GM08714 (cell line): Measurements from ENCODE around the gene PRDM15.
"Not testable (repeated sequence)": the region's sequence is repeated elsewhere in the genome, so short reads cannot be mapped to it uniquely, and the experiment has no call there.

ENCODE experiments used
- H3K4me3 ChIP-seq: fragments of 200-500 bp; sonication (Bioruptor generic); 2 replicates; pipeline ENCODE4 v1.5.1; 2014; ENCODE audit warnings: mild to moderate bottlenecking, low read length, inconsistent platforms
- ZNF274 ChIP-seq: IDR thresholded peaks from 2 replicates; pipeline ENCODE4 v1.6.1; 2012; ENCODE audit warnings: mild to moderate bottlenecking, low read depth, low read length

The PRDM15 gene

GRCh38 chr21:41801321-41802197, 77.6 kb downstream of the PRDM15 start:
- no peak for TF ChIP-seq ZNF274
- H3K4me3 ChIP-seq, result no peak overlapping the region

GRCh38 chr21:41800425-41801320, 78.5 kb downstream of the PRDM15 start:
- no peak for TF ChIP-seq ZNF274

GRCh38 chr21:41799763-41800162, 79.4 kb downstream of the PRDM15 start:
- H3K4me3 ChIP-seq, result no peak overlapping the region
- TF ChIP-seq ZNF274, result no peak

More at GRCh38 chr21:41800425-41801320, 78.5 kb downstream of the PRDM15 start:
- no peak overlapping the region for H3K4me3 ChIP-seq

- TF ChIP-seq ZNF274, result no peak
- H3K4me3 ChIP-seq, result no peak overlapping the region
Measured at GRCh38 chr21:41798326-41798725, 80.8 kb downstream of the PRDM15 start.

GRCh38 chr21:41796476-41797080, 82.6 kb downstream of the PRDM15 start:
- TF ChIP-seq ZNF274, result no peak
- H3K4me3 ChIP-seq, result no peak overlapping the region

- TF ChIP-seq ZNF274, result no peak
Measured at GRCh38 chr21:41795726-41796125, 83.4 kb downstream of the PRDM15 start.

GRCh38 chr21:41794600-41794999, 84.5 kb downstream of the PRDM15 start:
- H3K4me3 ChIP-seq, result no peak overlapping the region
- TF ChIP-seq ZNF274, result no peak

More at GRCh38 chr21:41795726-41796125, 83.4 kb downstream of the PRDM15 start:
- no peak overlapping the region for H3K4me3 ChIP-seq

GRCh38 chr21:41792711-41793110, 86.4 kb downstream of the PRDM15 start:
- H3K4me3 ChIP-seq, result no peak overlapping the region
- no peak for TF ChIP-seq ZNF274

- H3K4me3 ChIP-seq, result no peak overlapping the region
- no peak for TF ChIP-seq ZNF274
Measured at GRCh38 chr21:41786509-41786987, 92.6 kb downstream of the PRDM15 start.

- H3K4me3 ChIP-seq, result not testable (repeated sequence)
Measured at GRCh38 chr21:41785262-41785661, 93.9 kb downstream of the PRDM15 start.

GRCh38 chr21:41784456-41785102, 94.6 kb downstream of the PRDM15 start:
- no peak for TF ChIP-seq ZNF274
- H3K4me3 ChIP-seq, result no peak overlapping the region

GRCh38 chr21:41783476-41784180, 95.5 kb downstream of the PRDM15 start:
- H3K4me3 ChIP-seq, result no peak overlapping the region

GRCh38 chr21:41781050-41781410, 98.1 kb downstream of the PRDM15 start:
- H3K4me3 ChIP-seq, result no peak overlapping the region
- no peak for TF ChIP-seq ZNF274

More at GRCh38 chr21:41783476-41784180, 95.5 kb downstream of the PRDM15 start:
- no peak for TF ChIP-seq ZNF274
